IMR-90 (cell line): ENCODE measurements around the gene ISG15. TPM values are rescaled to one million over a fixed set of nuclear protein-coding genes. Genes with fewer than 3 reads are reported as not detected.

Experiments
- ATAC-seq: fragments of 200-7000 bp; cut with Tn5 transposase; 2 replicates; pipeline ENCODE4 v1.9.1; 2020; ENCODE audit warnings: low read depth, mild to moderate bottlenecking, moderate library complexity
- BruUV-seq: library from RNA; stranded (reverse); fragments of 400-500 nt; replicated peaks from 2 replicates; lab custom pipeline; 2021; lab: Mats Ljungman, UMichigan
- CTCF ChIA-PET: fragments of 300-600 bp; formaldehyde crosslinking; extraction: SDS; loops from one replicate; lab custom pipeline; 2021; ENCODE audit warnings: antibody characterized with exemption; lab: Yijun Ruan, JAX
- POLR2A ChIA-PET: fragments of 300-600 bp; sonication (Branson Sonifier 250); formaldehyde crosslinking; loops from one replicate; lab custom pipeline; 2022; ENCODE audit warnings: antibody characterized with exemption; ENCODE audit not compliant: unreplicated experiment; lab: Charles Lee
- DNase-seq: peaks from one replicate; pipeline ENCODE4 v3.0.0; 2013
- H2AFZ ChIP-seq: replicated peaks from 2 replicates; pipeline ENCODE3; 2013; ENCODE audit warnings: low read length, mild to moderate bottlenecking; ENCODE audit not compliant: poor library complexity
- H2AK5ac ChIP-seq: 2 replicates; pipeline ENCODE4 v1.6.1; 2013; ENCODE audit warnings: low read depth, low read length, inconsistent platforms
- H2AK9ac ChIP-seq: replicated peaks from 2 replicates; pipeline ENCODE3; 2013; ENCODE audit warnings: mild to moderate bottlenecking, low read depth, low read length, moderate library complexity; ENCODE audit not compliant: poor library complexity
- H2BK120ac ChIP-seq: 2 replicates; pipeline ENCODE4 v1.6.1; 2013; ENCODE audit warnings: low read depth, low read length, inconsistent platforms
- H2BK15ac ChIP-seq: 3 replicates; pipeline ENCODE4 v1.6.1; 2013; ENCODE audit warnings: low read depth, low read length, inconsistent platforms
- H2BK20ac ChIP-seq: 2 replicates; pipeline ENCODE4 v1.6.1; 2013; ENCODE audit warnings: low read depth, mild to moderate bottlenecking, inconsistent platforms, low read length, moderate library complexity
- H2BK5ac ChIP-seq: 2 replicates; pipeline ENCODE4 v1.6.1; 2013; ENCODE audit warnings: mild to moderate bottlenecking, low read depth, low read length, inconsistent platforms; ENCODE audit not compliant: poor library complexity, severe bottlenecking
- H3K14ac ChIP-seq: replicated peaks from 2 replicates; pipeline ENCODE4 v1.6.1; 2013; ENCODE audit warnings: low read depth, low read length, inconsistent platforms
- H3K18ac ChIP-seq: 2 replicates; pipeline ENCODE4 v1.6.1; 2013; ENCODE audit warnings: low read depth, low read length, control low read depth
- H3K23ac ChIP-seq: 2 replicates; pipeline ENCODE4 v1.6.1; 2013; ENCODE audit warnings: low read depth, low read length, inconsistent platforms
- H3K27ac ChIP-seq: 2 replicates; pipeline ENCODE4 v1.5.1; 2013; ENCODE audit warnings: mild to moderate bottlenecking, control low read depth, low read length; ENCODE audit not compliant: insufficient read depth
- H3K27me3 ChIP-seq: 2 replicates; pipeline ENCODE4 v1.6.1; 2013; ENCODE audit warnings: low read length; ENCODE audit not compliant: control insufficient read depth, insufficient read depth
- H3K36me3 ChIP-seq: 2 replicates; pipeline ENCODE4 v1.6.1; 2013; ENCODE audit warnings: low read length, mixed read lengths; ENCODE audit not compliant: control insufficient read depth, insufficient read depth
- H3K4ac ChIP-seq: 2 replicates; pipeline ENCODE4 v1.6.1; 2013; ENCODE audit warnings: low read depth, low read length, inconsistent platforms
- H3K4me1 ChIP-seq: 2 replicates; pipeline ENCODE4 v1.6.1; 2013; ENCODE audit warnings: low read length, mixed read lengths; ENCODE audit not compliant: control insufficient read depth, insufficient read depth
- H3K4me2 ChIP-seq: 2 replicates; pipeline ENCODE4 v1.6.1; 2013; ENCODE audit warnings: low read depth, mild to moderate bottlenecking, control low read depth, low read length, moderate library complexity
- H3K4me3 ChIP-seq: 2 replicates; pipeline ENCODE4 v1.5.1; 2013; ENCODE audit warnings: low read depth, mild to moderate bottlenecking, control low read depth, low read length, moderate library complexity; ENCODE audit not compliant: insufficient read depth
- H3K56ac ChIP-seq: 2 replicates; pipeline ENCODE4 v1.6.1; 2013; ENCODE audit warnings: low read length, inconsistent platforms; ENCODE audit not compliant: insufficient read depth; ENCODE audit errors: extremely low read depth
- H3K79me1 ChIP-seq, 2 experiments: 2 replicates each; pipeline ENCODE4 v1.6.1; 2013; ENCODE audit warnings: low read length in 2 of 2, inconsistent platforms in 1 of 2, low read depth in 1 of 2
- H3K9ac ChIP-seq: 2 replicates; pipeline ENCODE4 v1.6.1; 2013; ENCODE audit warnings: low read depth, low read length, control low read depth
- H3K9me1 ChIP-seq: 2 replicates; pipeline ENCODE4 v1.6.1; 2013; ENCODE audit warnings: low read length, inconsistent platforms; ENCODE audit not compliant: insufficient read depth
- H3K9me3 ChIP-seq: 2 replicates; pipeline ENCODE4 v1.6.1; 2013; ENCODE audit warnings: low read length; ENCODE audit not compliant: control insufficient read depth, insufficient read depth
- H4K20me1 ChIP-seq: 2 replicates; pipeline ENCODE4 v1.6.1; 2013; ENCODE audit warnings: low read length, inconsistent platforms; ENCODE audit not compliant: insufficient read depth
- H4K5ac ChIP-seq: 2 replicates; pipeline ENCODE4 v1.6.1; 2013; ENCODE audit warnings: mild to moderate bottlenecking, low read depth, low read length, control low read depth
- H4K8ac ChIP-seq, 2 experiments: 2 replicates each; pipeline ENCODE4 v1.6.1; 2013; ENCODE audit warnings: low read depth in 2 of 2, low read length in 2 of 2, control low read depth in 1 of 2, inconsistent platforms in 1 of 2
- H4K91ac ChIP-seq: 2 replicates; pipeline ENCODE4 v1.6.1; 2013; ENCODE audit warnings: low read depth, low read length, inconsistent platforms; ENCODE audit not compliant: insufficient read depth
- CEBPB ChIP-seq: IDR thresholded peaks from 2 replicates; pipeline ENCODE4 v1.6.1; 2012; ENCODE audit warnings: low read depth, low read length, improper control_type of control experiment
- WGBS, 2 experiments: methylation state at CpG; one replicate each; pipeline versions ENCODE4 v1.1.5 to v1.1.7; 2013; ENCODE audit warnings: missing lambda C conversion rate in 2 of 2; ENCODE audit not compliant: insufficient read length in 1 of 2; ENCODE audit errors: extremely low coverage in 2 of 2; 5-methylcytosine and 5-hydroxymethylcytosine counted together
- dilution Hi-C: fragments of 300-500 bp; cut with HindIII; formaldehyde crosslinking; loops from one replicate; pipeline ENCODE4 v1.14.3; 2018; ENCODE audit warnings: low sequenced_read_pairs; ENCODE audit not compliant: unreplicated experiment
- in situ Hi-C: fragments of 300-500 bp; cut with MboI; formaldehyde crosslinking; loops from 3 replicates; pipeline ENCODE4 v1.14.3; 2019; ENCODE audit warnings: low sequenced_read_pairs, inconsistent platforms, mixed read lengths
- intact Hi-C: fragments of 100-400 bp; cut with micrococcal nuclease; formaldehyde crosslinking; loops from 2 replicates; pipeline ENCODE4 v1.10.0; 2022
- polyA plus RNA-seq, 3 experiments: library from polyadenylated mRNA; depleted of rRNA; stranded (reverse); fragments of >200 nt; gene quantifications; 2 replicates each; pipeline ENCODE4 v1.2.3, GENCODE V29; 2012; ENCODE audit warnings: low replicate concordance in 1 of 3
- total RNA-seq: library from RNA; depleted of rRNA; stranded (reverse); fragments of >200 nt; gene quantifications from 2 replicates; pipeline ENCODE4 v1.2.3, GENCODE V29; 2012
- TF ChIP-seq, protein P1 (sequence below): conservative IDR thresholded peaks from 2 replicates; pipeline ENCODE4 v1.5.1; 2012; ENCODE audit warnings: mild to moderate bottlenecking, low read depth, low read length, improper control_type of control experiment

The ISG15 gene
- total and polyA plus RNA-seq, 2 of the 4 experiments (the other 2 are of a cell fraction), result 99.1 to 105 TPM

DNA sequence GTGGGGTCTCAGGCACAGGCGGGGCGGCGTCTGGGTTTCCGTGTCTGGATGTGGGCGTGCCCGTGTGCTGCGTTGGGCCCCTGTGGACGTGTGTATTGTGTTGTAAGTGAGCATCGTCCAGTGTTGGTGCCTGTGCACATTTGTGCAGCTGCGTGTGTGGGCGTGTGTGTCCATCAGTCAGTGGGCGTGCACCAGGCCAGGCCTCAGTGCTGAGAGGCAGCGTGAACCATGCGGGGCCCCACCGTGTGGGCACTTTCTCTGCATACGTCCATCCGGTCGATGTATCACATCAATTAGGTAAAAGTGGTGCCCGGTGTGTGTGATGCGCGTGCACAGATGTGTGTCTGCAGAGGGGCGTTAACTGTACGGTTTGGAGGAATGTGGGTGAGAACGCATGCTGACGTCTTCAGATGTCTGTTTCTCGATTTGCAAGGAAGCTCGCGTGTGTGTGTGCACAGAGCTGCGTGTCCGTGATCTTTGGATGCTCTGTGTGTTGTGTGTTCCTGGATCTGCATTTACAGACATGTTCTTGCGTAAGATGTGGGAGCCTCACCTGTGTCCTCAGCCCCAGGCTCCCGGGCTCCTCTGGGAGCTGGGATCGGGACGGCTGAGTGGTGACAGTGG is 31.3 kb downstream of the ISG15 start:
- dilution Hi-C loops, result no loop called here
- intact Hi-C loops, result no loop called here
- ChIA-PET CTCF (no interaction called here), POLR2A (no interaction called here)
- H2AK9ac ChIP-seq, result no peak overlapping the region
- H3K9ac ChIP-seq, result no peak overlapping the region
- peaks cover 22% of the 10 kb centered on the region for H4K20me1 ChIP-seq
- no peaks in the 10 kb centered on the region for H3K9me3 ChIP-seq
- H3K4me3 ChIP-seq, result no peak overlapping the region
- TF ChIP-seq CEBPB, result peak; percentile 45
- TF ChIP-seq, protein P1, sequence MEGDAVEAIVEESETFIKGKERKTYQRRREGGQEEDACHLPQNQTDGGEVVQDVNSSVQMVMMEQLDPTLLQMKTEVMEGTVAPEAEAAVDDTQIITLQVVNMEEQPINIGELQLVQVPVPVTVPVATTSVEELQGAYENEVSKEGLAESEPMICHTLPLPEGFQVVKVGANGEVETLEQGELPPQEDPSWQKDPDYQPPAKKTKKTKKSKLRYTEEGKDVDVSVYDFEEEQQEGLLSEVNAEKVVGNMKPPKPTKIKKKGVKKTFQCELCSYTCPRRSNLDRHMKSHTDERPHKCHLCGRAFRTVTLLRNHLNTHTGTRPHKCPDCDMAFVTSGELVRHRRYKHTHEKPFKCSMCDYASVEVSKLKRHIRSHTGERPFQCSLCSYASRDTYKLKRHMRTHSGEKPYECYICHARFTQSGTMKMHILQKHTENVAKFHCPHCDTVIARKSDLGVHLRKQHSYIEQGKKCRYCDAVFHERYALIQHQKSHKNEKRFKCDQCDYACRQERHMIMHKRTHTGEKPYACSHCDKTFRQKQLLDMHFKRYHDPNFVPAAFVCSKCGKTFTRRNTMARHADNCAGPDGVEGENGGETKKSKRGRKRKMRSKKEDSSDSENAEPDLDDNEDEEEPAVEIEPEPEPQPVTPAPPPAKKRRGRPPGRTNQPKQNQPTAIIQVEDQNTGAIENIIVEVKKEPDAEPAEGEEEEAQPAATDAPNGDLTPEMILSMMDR, result no peak
- DNase-seq (no peak), ATAC-seq (no peak)
- H3K23ac ChIP-seq, result no peak overlapping the region
- H4K91ac ChIP-seq, result no peak overlapping the region
- no peak overlapping the region for H4K8ac ChIP-seq
- no peak overlapping the region for H2BK120ac ChIP-seq
- H3K14ac ChIP-seq, result no peak overlapping the region
- no peak overlapping the region for H3K4ac ChIP-seq
- no peak overlapping the region for H2BK5ac ChIP-seq
- no peak overlapping the region for H3K4me2 ChIP-seq
- peaks cover 7% of the 10 kb centered on the region for H3K4me1 ChIP-seq
- H3K9me1 ChIP-seq, result no peaks in the 10 kb centered on the region
- no peak overlapping the region for H3K56ac ChIP-seq
- H3K27ac ChIP-seq, result no peak overlapping the region
- H2AFZ ChIP-seq, result peak overlapping the region; percentile 24
- no TSS peak for BruUV-seq
- H3K18ac ChIP-seq, result no peak overlapping the region
- peaks cover 0 to 13% of the 10 kb centered on the region in 2 experiments; a peak in 1 of 4 replicates for H3K79me1 ChIP-seq
- in situ Hi-C loops, result no loop called here
- H3K27me3 ChIP-seq, result no peaks in the 10 kb centered on the region
- 94% methylated on average over 24 of the region's 34 CpGs; no CpG with 5 or more reads in 1 of the 2 experiments for WGBS, 2 experiments
- H3K36me3 ChIP-seq, result peaks cover 59% of the 10 kb centered on the region
- H2BK20ac ChIP-seq, result no peak overlapping the region
- H2BK15ac ChIP-seq, result no peak overlapping the region
- H4K5ac ChIP-seq, result no peak overlapping the region
- H2AK5ac ChIP-seq, result no peak overlapping the region
